AG04449 (cell line): Measurements from ENCODE around the gene NUDT3.

Source experiments
- CTCF ChIA-PET: fragments of 350-600 bp; formaldehyde crosslinking; extraction: SDS; loops from one replicate; lab custom pipeline; 2021; ENCODE audit warnings: antibody characterized with exemption; lab: Yijun Ruan, JAX
- POLR2A ChIA-PET: fragments of 400-600, 350-600 bp; formaldehyde crosslinking; extraction: SDS; loops from one replicate; lab custom pipeline; 2020; ENCODE audit warnings: antibody characterized with exemption, inconsistent platforms; lab: Yijun Ruan, JAX
- DNase-seq: peaks from one replicate; pipeline ENCODE4 v3.0.0-alpha.2; 2010; ENCODE audit warnings: low read depth, low spot score
- H3K4me3 ChIP-seq: 2 replicates; pipeline ENCODE4 v1.5.1; 2011; ENCODE audit warnings: low read depth, mild to moderate bottlenecking, control low read depth, low read length
- CTCF ChIP-seq: IDR thresholded peaks from one replicate; pipeline ENCODE4 v1.5.1; 2011; ENCODE audit warnings: mild to moderate bottlenecking, moderate library complexity, low read length, control low read depth, inconsistent platforms; ENCODE audit not compliant: insufficient read depth; ENCODE audit errors: missing control alignments

NUDT3 gene

GRCh38 chr6:34343806-34344205 lies 48.7 kb downstream of the NUDT3 start:
- no peak for DNase-seq
- TF ChIP-seq CTCF: no peak
- POLR2A ChIA-PET: no interaction called here
- CTCF ChIA-PET: no interaction called here
- no peak overlapping the region for H3K4me3 ChIP-seq

DNA sequence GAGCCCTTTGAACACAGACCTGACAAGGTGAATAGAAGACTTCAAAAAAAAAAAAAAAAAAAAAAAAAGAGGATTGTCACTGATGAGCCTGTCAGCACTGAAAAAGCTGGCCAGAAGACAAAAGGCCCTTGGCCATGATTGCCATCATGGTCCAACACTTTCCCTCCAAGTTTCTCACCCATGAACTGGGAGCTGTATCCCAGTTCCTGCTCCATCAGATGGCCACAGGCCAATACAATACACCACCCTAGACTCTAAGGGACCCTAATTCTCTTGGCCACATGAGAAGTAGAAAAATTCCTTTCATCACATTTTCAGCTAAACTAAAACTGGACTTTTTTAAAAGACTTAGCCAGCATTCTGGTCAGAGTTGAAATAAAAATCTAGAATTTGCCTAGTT lies 50.2 kb downstream of the NUDT3 start:
- POLR2A ChIA-PET: interaction anchor here (0.5 kb wide), 1 partner anchor 9 kb away, joined by 3 read pairs; no protein-coding TSS in a partner anchor
- CTCF ChIA-PET: interaction anchor here (0.7 kb wide), 1 partner anchor 93 kb away, joined by 3 read pairs; no protein-coding TSS in a partner anchor
- DNase-seq: no peak
- TF ChIP-seq CTCF: no peak
- H3K4me3 ChIP-seq: no peak overlapping the region

GRCh38 chr6:34341481-34341971 lies 50.9 kb downstream of the NUDT3 start:
- H3K4me3 ChIP-seq: no peak overlapping the region
- POLR2A ChIA-PET: no interaction called here
- TF ChIP-seq CTCF: no peak
- CTCF ChIA-PET: no interaction called here
- DNase-seq: no peak

DNA sequence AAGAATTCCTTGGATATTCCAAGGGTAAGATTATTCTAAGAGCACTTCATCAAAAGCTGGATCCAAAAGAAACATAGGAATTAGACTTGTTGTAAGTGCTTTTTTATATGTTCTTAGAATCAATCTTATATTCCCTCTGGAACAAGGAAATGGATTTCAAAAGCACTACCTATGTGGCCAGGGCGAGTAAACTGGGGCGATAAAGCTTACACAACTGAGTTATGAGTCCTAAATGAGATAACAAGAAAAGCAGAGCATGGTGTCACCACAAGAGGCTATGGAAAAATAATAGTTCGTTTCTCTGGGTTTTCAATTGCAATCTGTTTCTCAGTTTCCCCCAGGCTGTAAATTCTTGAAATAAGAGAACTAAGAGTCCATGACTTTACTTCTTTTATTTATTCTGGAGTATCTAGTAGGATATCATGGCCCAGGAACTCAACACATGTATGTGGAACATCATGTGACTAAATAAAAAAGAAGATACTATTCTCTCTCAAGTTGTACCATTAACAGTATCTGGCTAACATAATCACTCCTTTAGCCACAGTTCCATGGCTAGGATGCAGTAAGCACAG lies 51.5 kb downstream of the NUDT3 start:
- H3K4me3 ChIP-seq: no peak overlapping the region
- POLR2A ChIA-PET: no interaction called here
- no peak for DNase-seq
- CTCF ChIA-PET: no interaction called here
- no peak for TF ChIP-seq CTCF

GRCh38 chr6:34340394-34340793 lies 52.1 kb downstream of the NUDT3 start:
- POLR2A ChIA-PET: no interaction called here

GRCh38 chr6:34339971-34340370 lies 52.5 kb downstream of the NUDT3 start:
- no peak for TF ChIP-seq CTCF
- POLR2A ChIA-PET: no interaction called here
- CTCF ChIA-PET: no interaction called here
- H3K4me3 ChIP-seq: no peak overlapping the region
- DNase-seq: no peak

More at GRCh38 chr6:34340394-34340793, 52.1 kb downstream of the NUDT3 start:
- CTCF ChIA-PET: no interaction called here
- no peak overlapping the region for H3K4me3 ChIP-seq
- no peak for TF ChIP-seq CTCF
- no peak for DNase-seq
